ENCODE data around the gene SFMBT1. TPM values are rescaled to one million over a fixed set of nuclear protein-coding genes. Genes with fewer than 3 reads are reported as not detected.
A peak's percentile ranks its signal among the peaks of the same experiment; 100 is the strongest.

SFMBT1 gene
- total RNA-seq, 2 experiments from 2014 or later: 15.1 to 15.4 TPM

DNA sequence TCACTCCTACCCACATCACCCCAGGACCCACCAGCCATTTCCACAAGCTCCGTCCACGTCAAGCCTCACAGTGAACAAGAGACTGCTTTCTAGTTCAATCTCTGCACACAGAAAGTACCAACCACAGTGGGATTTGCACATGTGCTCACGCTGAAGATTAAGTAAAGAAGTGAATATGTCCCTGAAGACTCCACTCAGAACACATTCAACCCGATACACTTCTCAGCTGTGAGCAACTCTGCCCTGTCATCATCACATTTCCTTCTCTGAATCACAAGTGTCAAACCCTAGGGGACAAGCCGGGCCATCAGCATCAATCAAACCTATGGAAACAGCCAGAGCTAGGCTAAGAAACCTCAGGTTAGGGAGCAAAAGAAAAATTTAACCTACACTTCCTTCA, 150.5 kb downstream of the SFMBT1 start:
- DNase-seq: peak; percentile 60
- H3K27me3 Mint-ChIP-seq (ENCODE audit: low read depth): no peaks in the 10 kb centered on the region
- peak overlapping the region; percentile 22 for H3K4me3 Mint-ChIP-seq
- no peaks in the 10 kb centered on the region for H3K9me3 Mint-ChIP-seq
- H3K27ac Mint-ChIP-seq: peak overlapping the region; percentile 1
- CTCF ChIA-PET: interaction anchor here (0.6 to 1.3 kb wide), 4 partner anchors 22 to 190 kb away, joined by 3 to 6 read pairs (median 4); no protein-coding TSS in a partner anchor
- intact Hi-C loops (cut with micrococcal nuclease): loop anchor here (1.0 to 10.0 kb wide), 5 partner anchors 88 to 999 kb away; partner anchors contain the start of genes DCP1A, GNL3, PBRM1 and SELENOK
- peaks cover 5% of the 10 kb centered on the region for H3K36me3 Mint-ChIP-seq (ENCODE audit: low read depth)
- peaks cover 58% of the 10 kb centered on the region for H3K4me1 Mint-ChIP-seq (ENCODE audit: low read depth)

DNA sequence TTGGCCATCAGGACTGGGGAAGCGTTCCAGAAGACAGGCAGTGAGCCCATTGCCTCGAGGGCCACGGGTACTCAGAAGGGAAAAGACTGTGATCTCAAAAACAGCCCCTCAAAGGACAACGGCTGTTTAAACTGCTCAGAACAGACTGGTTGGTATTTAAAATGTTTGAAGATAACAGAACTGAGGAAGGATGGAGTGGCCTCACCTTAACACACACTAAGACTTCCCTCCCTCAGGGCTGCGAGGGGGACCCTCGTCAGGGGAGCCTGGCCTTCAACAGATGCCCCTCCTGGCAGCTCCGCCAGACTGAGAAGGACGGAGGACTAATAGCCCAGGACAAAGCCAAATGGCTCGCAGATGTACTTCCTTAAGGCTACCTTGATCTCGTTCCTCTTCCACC, 151.1 kb downstream of the SFMBT1 start:
- intact Hi-C loops (cut with micrococcal nuclease): loop anchor here (1.0 to 10.0 kb wide), 6 partner anchors 42 to 1000 kb away; partner anchors contain the start of genes DCP1A, GNL3, PBRM1 and SELENOK
- CTCF ChIA-PET: interaction anchor here (0.6 to 1.3 kb wide), 3 partner anchors 21 to 190 kb away, joined by 4 to 6 read pairs (median 4); no protein-coding TSS in a partner anchor
- no peak overlapping the region for H3K4me3 Mint-ChIP-seq

DNA sequence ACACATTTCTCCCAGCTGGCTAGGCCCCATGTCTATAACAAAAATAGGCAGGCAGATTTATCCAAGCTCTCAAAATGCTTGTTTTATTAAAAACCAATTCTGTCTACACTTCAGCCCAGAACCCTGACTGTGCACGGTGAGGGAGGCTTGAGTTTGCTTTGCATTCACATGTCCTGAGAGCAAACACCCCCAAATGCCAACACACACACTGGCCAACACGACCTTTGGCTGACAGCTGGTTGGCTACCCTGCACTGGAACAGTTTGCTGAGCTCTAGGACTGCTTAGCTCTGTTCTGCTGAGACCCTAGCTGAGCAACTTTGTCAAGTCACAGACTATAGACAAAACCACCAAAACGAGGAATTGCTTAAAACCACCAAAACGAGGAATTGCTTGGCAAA, 152.2 kb downstream of the SFMBT1 start:
- no peak overlapping the region for H3K27ac Mint-ChIP-seq
- CTCF ChIA-PET: interaction anchor here (0.6 to 2.4 kb wide), 5 partner anchors 11 to 301 kb away, joined by 3 to 7 read pairs (median 3); no protein-coding TSS in a partner anchor
- no peak overlapping the region for H3K4me3 Mint-ChIP-seq

More for the DNA sequence above, 151.1 kb downstream of the SFMBT1 start:
- Mint-ChIP-seq H3K27me3 (ENCODE audit: low read depth) (no peaks in the 10 kb centered on the region), H3K36me3 (ENCODE audit: low read depth) (peaks cover 5% of the 10 kb centered on the region), H3K9me3 (no peaks in the 10 kb centered on the region), H3K4me1 (ENCODE audit: low read depth) (peaks cover 61% of the 10 kb centered on the region), H3K27ac (no peak overlapping the region)
- no peak for DNase-seq

DNA sequence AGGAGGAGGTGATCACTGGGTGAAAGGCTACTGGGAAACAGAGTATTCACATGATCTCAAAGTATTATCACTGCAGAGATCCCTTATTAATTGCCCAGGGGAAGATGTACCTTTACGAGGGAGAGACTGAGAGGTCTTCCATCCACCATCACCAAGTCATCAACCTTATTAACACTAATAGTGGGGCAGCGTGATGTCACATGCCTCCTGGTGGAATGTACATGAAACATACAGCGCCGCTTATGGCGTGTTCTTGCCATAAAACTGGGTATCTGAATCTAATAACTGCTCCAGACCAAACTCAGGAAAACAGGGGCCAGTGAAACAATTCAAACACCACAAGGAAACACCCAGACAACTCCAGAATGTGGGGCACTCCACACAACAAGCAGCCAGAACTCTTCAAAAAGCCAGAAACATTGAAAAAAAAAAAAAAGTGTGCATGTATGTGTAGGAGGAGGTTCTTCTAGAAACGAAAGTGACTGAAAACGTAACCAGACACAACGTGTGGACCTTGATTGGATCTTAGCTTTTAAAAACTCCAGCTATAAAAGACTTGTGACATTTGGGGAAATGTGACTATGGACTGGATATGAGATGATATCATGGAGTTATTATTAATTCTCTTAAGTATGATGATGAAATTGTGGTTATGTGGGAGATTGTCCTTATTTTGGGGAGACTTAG, 153.1 kb downstream of the SFMBT1 start:
- DNase-seq: no peak
- Mint-ChIP-seq H3K9me3 (no peaks in the 10 kb centered on the region), H3K4me3 (peak overlapping the region; percentile 17), H3K4me1 (ENCODE audit: low read depth) (peaks cover 61% of the 10 kb centered on the region), H3K27ac (peak overlapping the region; percentile 10), H3K36me3 (ENCODE audit: low read depth) (peaks cover 5% of the 10 kb centered on the region), H3K27me3 (ENCODE audit: low read depth) (no peaks in the 10 kb centered on the region)
- CTCF ChIA-PET: interaction anchor here (0.5 to 2.4 kb wide), 8 partner anchors 12 to 94 kb away, joined by 3 to 7 read pairs (median 4); no protein-coding TSS in a partner anchor
- intact Hi-C loops (cut with micrococcal nuclease): loop anchor here (5.0 to 10.0 kb wide), 4 partner anchors 40 to 1002 kb away; partner anchors contain the start of genes DCP1A, SELENOK and WDR82

More for the DNA sequence above, 152.2 kb downstream of the SFMBT1 start:
- Mint-ChIP-seq H3K9me3 (no peaks in the 10 kb centered on the region), H3K36me3 (ENCODE audit: low read depth) (peaks cover 5% of the 10 kb centered on the region), H3K27me3 (ENCODE audit: low read depth) (no peaks in the 10 kb centered on the region), H3K4me1 (ENCODE audit: low read depth) (peaks cover 61% of the 10 kb centered on the region)
- DNase-seq: no peak
- intact Hi-C loops (cut with micrococcal nuclease): loop anchor here (5.0 to 10.0 kb wide), 4 partner anchors 41 to 1001 kb away; partner anchors contain the start of genes DCP1A, SELENOK and WDR82

DNA sequence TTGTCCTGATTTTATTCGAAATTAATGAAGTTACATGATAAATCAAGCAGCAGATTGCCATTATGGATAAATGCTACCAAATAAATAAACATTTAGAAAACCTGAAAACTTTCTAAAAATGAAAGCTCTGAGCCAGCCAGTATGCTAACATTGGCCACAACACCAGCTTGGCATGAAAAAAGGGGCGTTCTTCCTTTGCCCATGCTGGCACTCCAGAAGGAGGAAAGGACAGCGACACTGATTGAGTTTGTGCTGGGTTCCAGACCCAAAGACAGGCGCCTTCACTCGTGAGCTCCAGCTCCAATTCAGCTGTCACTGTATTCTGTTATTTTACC, 153.6 kb downstream of the SFMBT1 start:
- Mint-ChIP-seq H3K4me1 (ENCODE audit: low read depth) (peaks cover 61% of the 10 kb centered on the region), H3K9me3 (no peaks in the 10 kb centered on the region), H3K36me3 (ENCODE audit: low read depth) (peaks cover 5% of the 10 kb centered on the region), H3K4me3 (no peak overlapping the region), H3K27ac (peak overlapping the region; percentile 10), H3K27me3 (ENCODE audit: low read depth) (no peaks in the 10 kb centered on the region)
- CTCF ChIA-PET: interaction anchor here (1.2 to 2.4 kb wide), 2 partner anchors 43 to 47 kb away, joined by 3 to 7 read pairs; no protein-coding TSS in a partner anchor
- no peak for DNase-seq
- intact Hi-C loops (cut with micrococcal nuclease): loop anchor here (5.0 to 10.0 kb wide), 4 partner anchors 40 to 1003 kb away; partner anchors contain the start of genes DCP1A, SELENOK and WDR82

DNA sequence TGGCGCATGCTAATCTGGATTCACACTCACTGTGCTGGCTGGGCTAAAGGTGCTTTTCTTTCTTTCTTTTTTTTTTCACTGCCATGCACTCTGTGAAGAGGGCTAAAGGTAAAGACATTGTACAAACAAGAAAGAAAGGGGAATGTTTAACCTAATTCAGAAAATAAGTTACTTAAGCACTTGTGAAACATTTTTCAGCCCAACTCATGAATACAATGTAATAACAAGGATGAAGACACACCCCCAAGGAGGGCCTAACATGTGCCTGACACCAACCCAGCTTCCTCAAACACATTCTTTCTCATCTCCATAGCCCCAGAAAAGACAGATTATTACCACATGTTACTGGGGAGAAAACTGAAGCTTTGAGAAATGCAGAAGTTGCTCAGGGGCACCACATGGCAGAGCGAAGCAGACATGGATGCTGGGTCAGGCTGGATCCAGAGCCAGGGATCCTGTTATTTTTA, 154.2 kb downstream of the SFMBT1 start:
- Mint-ChIP-seq H3K9me3 (no peaks in the 10 kb centered on the region), H3K4me3 (no peak overlapping the region), H3K4me1 (ENCODE audit: low read depth) (peaks cover 59% of the 10 kb centered on the region), H3K27me3 (ENCODE audit: low read depth) (no peaks in the 10 kb centered on the region), H3K36me3 (ENCODE audit: low read depth) (peaks cover 3% of the 10 kb centered on the region), H3K27ac (peak overlapping the region; percentile 11)
- intact Hi-C loops (cut with micrococcal nuclease): loop anchor here (5.0 to 10.0 kb wide), 4 partner anchors 39 to 1003 kb away; partner anchors contain the start of genes DCP1A, SELENOK and WDR82
- no peak for DNase-seq
- CTCF ChIA-PET: no interaction called here

DNA sequence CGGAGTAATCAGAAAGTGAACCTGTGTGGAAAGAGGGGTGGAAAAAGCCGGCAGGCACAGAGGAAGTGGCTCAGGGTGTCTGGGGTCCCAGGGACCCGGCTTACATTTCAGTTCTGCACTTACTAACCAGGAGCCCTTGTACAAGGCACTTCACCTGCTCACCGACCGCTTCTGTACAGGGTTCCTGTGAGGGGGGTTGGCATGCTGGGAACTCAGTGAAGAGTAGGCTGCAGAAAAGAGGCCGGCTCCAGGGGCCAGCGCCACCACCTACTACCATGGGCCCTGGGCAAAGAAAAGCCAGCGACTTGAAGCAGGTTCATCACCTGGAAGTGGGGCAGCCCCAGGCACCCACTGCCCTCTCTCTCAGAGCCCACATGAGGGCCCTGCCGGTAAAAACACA, 154.7 kb downstream of the SFMBT1 start:
- Mint-ChIP-seq H3K4me3 (no peak overlapping the region), H3K36me3 (ENCODE audit: low read depth) (peaks cover 3% of the 10 kb centered on the region), H3K27me3 (ENCODE audit: low read depth) (no peaks in the 10 kb centered on the region), H3K27ac (peak overlapping the region; percentile 11), H3K9me3 (no peaks in the 10 kb centered on the region), H3K4me1 (ENCODE audit: low read depth) (peaks cover 55% of the 10 kb centered on the region)
- intact Hi-C loops (cut with micrococcal nuclease): loop anchor here (5.0 to 10.0 kb wide), 4 partner anchors 39 to 1004 kb away; partner anchors contain the start of genes DCP1A, SELENOK and WDR82
- CTCF ChIA-PET: no interaction called here
- peak; percentile 45 for DNase-seq

DNA sequence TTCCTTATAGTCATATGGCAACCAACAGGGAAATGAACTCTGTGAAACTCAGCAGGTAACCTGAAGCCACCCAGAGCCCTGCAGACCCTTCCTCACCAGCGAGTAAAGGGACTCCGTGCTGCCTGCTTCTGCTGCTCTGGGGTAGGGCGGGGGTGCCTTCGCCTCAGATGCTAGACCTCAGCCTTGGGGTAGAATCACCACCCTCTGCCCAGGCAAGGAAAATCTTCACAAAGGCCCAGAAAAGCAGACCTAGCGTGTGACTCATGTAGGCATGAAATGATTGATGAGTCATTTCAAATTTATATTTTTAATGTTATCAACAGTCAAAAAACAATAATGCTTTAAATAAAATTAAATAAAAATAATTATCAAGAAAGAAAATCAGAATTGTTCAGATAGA, 155.1 kb downstream of the SFMBT1 start:
- Mint-ChIP-seq H3K27me3 (ENCODE audit: low read depth) (no peaks in the 10 kb centered on the region), H3K4me1 (ENCODE audit: low read depth) (peaks cover 51% of the 10 kb centered on the region), H3K4me3 (no peak overlapping the region), H3K27ac (no peak overlapping the region), H3K36me3 (ENCODE audit: low read depth) (peaks cover 6% of the 10 kb centered on the region), H3K9me3 (no peaks in the 10 kb centered on the region)
- intact Hi-C loops (cut with micrococcal nuclease): loop anchor here (5.0 to 10.0 kb wide), 4 partner anchors 38 to 1004 kb away; partner anchors contain the start of genes DCP1A, SELENOK and WDR82
- DNase-seq: peak; percentile 41
- CTCF ChIA-PET: no interaction called here

DNA sequence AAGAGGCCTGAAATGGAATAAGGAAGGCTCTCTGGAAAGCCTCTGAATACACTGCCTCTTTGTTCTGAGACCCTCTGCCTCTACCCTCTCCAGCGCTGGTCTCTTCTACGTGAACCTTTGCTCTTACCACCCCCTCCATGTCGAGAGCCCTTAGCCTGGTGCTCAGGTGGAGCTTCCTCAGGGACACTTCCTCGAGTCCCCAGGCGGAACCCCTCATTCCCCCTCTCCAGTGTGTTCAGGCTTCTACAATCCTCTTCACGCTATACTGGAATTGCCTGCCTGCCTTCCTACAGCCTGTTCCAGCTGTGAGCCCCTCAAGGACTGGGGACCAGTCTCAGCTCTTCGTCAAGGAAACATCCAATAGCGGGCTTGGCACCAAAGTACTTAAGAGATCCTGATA, 156.0 kb downstream of the SFMBT1 start:
- intact Hi-C loops (cut with micrococcal nuclease): loop anchor here (5.0 to 10.0 kb wide), 4 partner anchors 38 to 1005 kb away; partner anchors contain the start of genes DCP1A, SELENOK and WDR82
- no peak overlapping the region for H3K4me3 Mint-ChIP-seq

DNA sequence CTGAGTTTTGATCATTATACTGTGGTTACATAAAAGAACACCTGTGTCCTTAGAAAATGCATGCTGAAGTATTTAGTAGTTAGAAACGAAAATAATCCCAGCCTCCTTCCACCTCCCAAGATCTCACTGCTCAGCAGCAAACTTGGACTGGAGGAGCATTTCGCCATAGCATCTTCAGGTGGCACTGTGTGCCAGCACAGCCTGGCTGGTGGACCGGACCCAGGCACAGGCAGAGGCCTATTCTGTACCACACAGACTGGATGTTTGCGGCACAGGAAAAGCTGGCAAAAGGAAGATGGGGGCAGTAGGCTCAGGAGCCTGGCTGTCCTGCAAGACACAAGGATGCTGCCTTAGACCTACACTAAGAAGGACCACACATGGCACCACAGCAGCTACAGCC, 158.7 kb downstream of the SFMBT1 start:
- DNase-seq: no peak
- Mint-ChIP-seq H3K36me3 (ENCODE audit: low read depth) (peaks cover 14% of the 10 kb centered on the region), H3K9me3 (peaks cover 5% of the 10 kb centered on the region), H3K4me1 (ENCODE audit: low read depth) (peaks cover 19% of the 10 kb centered on the region), H3K27me3 (ENCODE audit: low read depth) (no peaks in the 10 kb centered on the region), H3K4me3 (no peak overlapping the region), H3K27ac (no peak overlapping the region)
- intact Hi-C loops (cut with micrococcal nuclease): no loop called here
- CTCF ChIA-PET: no interaction called here

More for the DNA sequence above, 156.0 kb downstream of the SFMBT1 start:
- DNase-seq: no peak
- H3K27ac Mint-ChIP-seq: no peak overlapping the region
- H3K36me3 Mint-ChIP-seq (ENCODE audit: low read depth): peaks cover 15% of the 10 kb centered on the region
- no peaks in the 10 kb centered on the region for H3K27me3 Mint-ChIP-seq (ENCODE audit: low read depth)
- peaks cover 43% of the 10 kb centered on the region for H3K4me1 Mint-ChIP-seq (ENCODE audit: low read depth)
- peaks cover 5% of the 10 kb centered on the region for H3K9me3 Mint-ChIP-seq
- CTCF ChIA-PET: interaction anchor here (1.0 to 1.1 kb wide), 2 partner anchors 10 to 44 kb away, joined by 3 read pairs; no protein-coding TSS in a partner anchor

DNA sequence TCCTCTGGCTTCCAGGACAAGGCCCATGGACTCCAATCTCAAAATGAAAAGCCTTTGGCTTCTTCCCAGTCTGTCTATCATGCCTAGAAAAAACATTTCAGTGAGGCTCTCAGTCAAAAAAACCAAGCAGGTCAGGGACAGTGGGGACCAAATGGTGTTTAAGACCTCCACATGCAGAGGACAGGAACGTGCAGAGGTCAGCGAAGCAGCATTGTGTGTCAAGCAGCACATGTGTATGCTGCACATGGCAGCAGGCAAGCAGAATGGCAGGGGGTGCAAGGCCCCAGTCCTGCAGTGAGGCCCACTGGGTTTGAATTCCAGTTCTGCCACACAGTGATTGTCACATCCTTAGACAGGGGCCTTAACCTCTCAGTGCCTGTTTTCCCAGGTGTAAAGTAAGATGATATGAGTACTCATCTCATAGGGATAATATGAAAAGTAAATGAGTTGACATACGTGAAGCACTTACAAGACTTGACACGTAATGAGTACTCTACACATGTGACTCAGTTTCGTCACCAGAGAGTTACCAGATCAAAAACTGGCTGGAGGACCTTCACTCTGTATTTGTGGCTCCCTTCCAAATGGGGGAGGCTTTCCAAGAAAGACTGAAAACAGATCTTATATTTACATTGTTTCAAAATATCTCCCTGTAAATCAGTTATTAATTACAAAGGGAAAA, 159.7 kb downstream of the SFMBT1 start:
- intact Hi-C loops (cut with micrococcal nuclease): no loop called here
- H3K9me3 Mint-ChIP-seq: peaks cover 5% of the 10 kb centered on the region
- DNase-seq: no peak
- H3K36me3 Mint-ChIP-seq (ENCODE audit: low read depth): peaks cover 14% of the 10 kb centered on the region
- H3K4me3 Mint-ChIP-seq: no peak overlapping the region
- H3K4me1 Mint-ChIP-seq (ENCODE audit: low read depth): peaks cover 11% of the 10 kb centered on the region
- no peaks in the 10 kb centered on the region for H3K27me3 Mint-ChIP-seq (ENCODE audit: low read depth)
- CTCF ChIA-PET: no interaction called here
- H3K27ac Mint-ChIP-seq: no peak overlapping the region

DNA sequence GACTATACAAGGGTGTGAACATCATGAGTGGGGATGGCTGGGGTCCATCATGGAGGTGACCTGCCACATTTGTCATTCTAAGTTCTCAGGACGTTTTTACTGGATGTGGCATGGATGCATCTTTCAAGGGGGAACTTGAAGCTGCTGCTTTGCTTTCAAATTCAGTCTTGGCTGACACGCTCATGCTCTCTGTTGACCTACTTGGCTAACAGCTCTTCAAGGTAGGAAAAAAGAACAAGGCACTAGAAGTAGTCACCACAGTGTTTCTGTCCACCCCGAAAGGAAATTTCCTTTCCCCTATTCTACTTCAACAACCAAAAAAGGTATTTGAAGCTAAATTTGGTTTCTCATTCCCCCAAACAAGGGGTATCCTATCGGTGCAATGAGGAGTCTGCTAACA, 163.5 kb downstream of the SFMBT1 start:
- intact Hi-C loops (cut with micrococcal nuclease): no loop called here
- peaks cover 5% of the 10 kb centered on the region for H3K9me3 Mint-ChIP-seq
- no peak for DNase-seq
- CTCF ChIA-PET: interaction anchor here (1.1 kb wide), 1 partner anchor 151 kb away, joined by 3 read pairs; no protein-coding TSS in a partner anchor
- H3K27ac Mint-ChIP-seq: no peak overlapping the region
- no peaks in the 10 kb centered on the region for H3K27me3 Mint-ChIP-seq (ENCODE audit: low read depth)
- H3K4me1 Mint-ChIP-seq (ENCODE audit: low read depth): peaks cover 12% of the 10 kb centered on the region
- H3K36me3 Mint-ChIP-seq (ENCODE audit: low read depth): peaks cover 18% of the 10 kb centered on the region
- no peak overlapping the region for H3K4me3 Mint-ChIP-seq

Measured in activated naive CD4-positive, alpha-beta T cell treated with anti-CD3 and anti-CD28 coated beads for 36 hours (primary cell).